ENCODE measurements around the gene PHB1. TPM values are rescaled to one million over a fixed set of nuclear protein-coding genes. Genes with fewer than 3 reads are reported as not detected.

PHB1 gene
- total RNA-seq, 1 experiment from 2014 or later = 367 TPM

DNA sequence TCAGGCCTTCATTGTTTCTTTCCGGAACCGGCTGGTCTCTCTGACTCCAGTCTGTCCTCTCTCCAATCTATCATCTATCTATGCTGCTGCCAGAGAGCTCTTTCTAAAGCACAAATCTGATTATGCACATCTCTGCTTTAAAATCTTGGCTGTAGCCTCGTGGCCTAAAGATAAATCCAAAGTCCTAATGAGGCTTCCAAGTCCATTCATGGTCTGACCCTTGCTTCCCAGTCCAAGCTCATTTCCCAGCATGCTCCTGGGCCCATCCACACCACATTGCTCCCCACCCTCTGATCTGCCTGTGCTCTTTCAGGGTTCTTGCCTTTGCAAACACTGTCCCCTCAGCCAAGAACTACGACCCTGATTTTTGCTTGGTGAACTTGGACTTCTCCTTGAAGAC, 21.5 kb upstream of the PHB1 start:
- ChIA-PET POLR2A (no interaction called here), CTCF (interaction anchor here (0.5 to 4.9 kb wide), 3 partner anchors 15 to 120 kb away, joined by 4 to 16 read pairs (median 7); no protein-coding TSS in a partner anchor)
- H3K27ac ChIP-seq (ENCODE audit: low read length) = no peak overlapping the region
- TF ChIP-seq TCF7L2 (IDR thresholded peaks at IDR 0.05; ENCODE audit: low read depth, low read length) (no peak), SIN3A (IDR thresholded peaks at IDR 0.05; ENCODE audit: borderline replicate concordance, insufficient read depth, low read depth, low read length) (no peak), CTCF (IDR thresholded peaks at IDR 0.05) (no peak), POLR2AphosphoS5 (IDR thresholded peaks at IDR 0.05; ENCODE audit: low read depth, low read length) (no peak)
- no peaks in the 10 kb centered on the region for H3K4me1 ChIP-seq (ENCODE audit: control insufficient read depth, insufficient read depth, low read length)
- ATAC-seq (no peak), DNase-seq (ENCODE audit: low read depth, low spot score) (no peak)
- in situ Hi-C loops (cut with HindIII; ENCODE audit: low pct_unique_long_range_greater_than_20kb, low sequenced_read_pairs) = loop anchor here (5.0 kb wide), 1 partner anchor 66 kb away; no protein-coding TSS in a partner anchor
- BruUV-seq (replicated peaks) = no TSS peak
- no peaks in the 10 kb centered on the region for H3K9me3 ChIP-seq (ENCODE audit: control insufficient read depth, insufficient read depth, low read depth, low read length)
- no peak overlapping the region for H3K4me3 ChIP-seq (ENCODE audit: low read depth in 2 of 2, low read length in 2 of 2)
- no peaks in the 10 kb centered on the region for H3K36me3 ChIP-seq (ENCODE audit: control insufficient read depth, insufficient read depth, low read length)
- intact Hi-C loops (cut with micrococcal nuclease; ENCODE audit: unreplicated experiment) = loop anchor here (2.0 kb wide), 1 partner anchor 121 kb away; no protein-coding TSS in a partner anchor
- H3K27me3 ChIP-seq (ENCODE audit: control insufficient read depth, insufficient read depth, low read length) = peaks cover 11% of the 10 kb centered on the region

DNA sequence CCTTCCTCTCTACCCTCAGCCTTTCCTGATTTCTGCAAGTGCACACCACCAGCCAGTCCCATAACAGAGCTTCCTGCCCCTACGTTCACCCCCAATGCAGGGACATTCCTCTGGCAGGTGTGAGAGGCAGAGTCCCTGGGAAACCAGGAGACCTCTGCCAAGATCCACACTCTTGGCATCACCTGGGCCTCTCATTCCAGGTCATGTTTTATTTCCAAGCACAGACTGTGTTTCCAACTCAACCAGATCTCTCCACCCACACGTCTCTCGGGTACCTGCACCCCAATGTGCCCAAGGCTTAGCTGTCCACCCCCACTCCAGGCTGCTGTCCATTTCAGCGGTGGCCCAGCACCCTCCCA, 21.0 kb upstream of the PHB1 start:
- no peak for DNase-seq (ENCODE audit: low read depth, low spot score)
- intact Hi-C loops (cut with micrococcal nuclease; ENCODE audit: unreplicated experiment) (loop anchor here (2.0 kb wide), 1 partner anchor 121 kb away; no protein-coding TSS in a partner anchor), in situ Hi-C loops (cut with HindIII; ENCODE audit: low pct_unique_long_range_greater_than_20kb, low sequenced_read_pairs) (loop anchor here (5.0 kb wide), 1 partner anchor 67 kb away; no protein-coding TSS in a partner anchor)
- H3K4me1 ChIP-seq (ENCODE audit: control insufficient read depth, insufficient read depth, low read length) = no peaks in the 10 kb centered on the region
- ChIA-PET POLR2A (no interaction called here), CTCF (interaction anchor here (0.5 to 4.9 kb wide), 5 partner anchors 9 to 122 kb away, joined by 4 to 16 read pairs (median 7); no protein-coding TSS in a partner anchor)
- H3K36me3 ChIP-seq (ENCODE audit: control insufficient read depth, insufficient read depth, low read length) = no peaks in the 10 kb centered on the region
- H3K27ac ChIP-seq (ENCODE audit: low read length) = no peak overlapping the region
- H3K4me3 ChIP-seq (ENCODE audit: low read depth in 2 of 2, low read length in 2 of 2) = no peak overlapping the region
- H3K27me3 ChIP-seq (ENCODE audit: control insufficient read depth, insufficient read depth, low read length) = peaks cover 11% of the 10 kb centered on the region
- no peak for ATAC-seq
- no TSS peak for BruUV-seq (replicated peaks)
- TF ChIP-seq REST (IDR thresholded peaks at IDR 0.05; ENCODE audit: insufficient read depth in 1 of 2, low read depth in 2 of 2, low read length in 1 of 2) (no peak), POLR2AphosphoS5 (IDR thresholded peaks at IDR 0.05; ENCODE audit: low read depth, low read length) (no peak), SIN3A (IDR thresholded peaks at IDR 0.05; ENCODE audit: borderline replicate concordance, insufficient read depth, low read depth, low read length) (no peak), TCF7L2 (IDR thresholded peaks at IDR 0.05; ENCODE audit: low read depth, low read length) (no peak)
- H3K9me3 ChIP-seq (ENCODE audit: control insufficient read depth, insufficient read depth, low read depth, low read length) = no peaks in the 10 kb centered on the region
